ENCODE results near the gene SLC25A39. TPM values are rescaled to one million over a fixed set of nuclear protein-coding genes. Genes with fewer than 3 reads are reported as not detected.

Gene SLC25A39
- total and polyA plus RNA-seq, 8 donors, result 55.5 to 121 (median 91.8) TPM

DNA sequence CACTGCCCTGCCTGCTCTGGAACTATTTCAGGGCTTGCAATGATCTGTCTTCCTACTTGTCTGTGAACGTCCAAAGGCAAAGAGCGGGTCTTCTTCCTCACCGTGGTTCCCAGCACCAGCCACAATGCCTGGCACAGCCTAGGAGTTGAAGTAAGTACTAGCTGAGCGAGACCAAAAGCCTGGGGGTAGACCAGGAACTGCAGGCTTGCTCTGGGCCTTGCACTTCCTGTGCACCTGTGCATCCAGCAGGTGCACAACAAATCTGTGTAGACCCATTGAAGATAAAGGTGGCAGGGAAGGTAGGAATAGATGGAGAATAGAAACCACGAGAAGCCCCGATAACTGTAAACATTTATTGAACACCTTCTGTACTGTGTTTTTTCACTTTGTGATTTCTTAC lies 34.4 kb upstream of the SLC25A39 start:
- ATAC-seq (no peak), DNase-seq (no peak)
- Histone ChIP-seq H3K4me3 (no peak overlapping the region), H3K9me3 (no peaks in the 10 kb centered on the region), H3K27ac (no peak overlapping the region), H3K27me3 (peaks cover 0 to 45% of the 10 kb centered on the region in 2 donors), H3K36me3 (no peaks in the 10 kb centered on the region), H3K4me1 (peaks cover 4 to 19% of the 10 kb centered on the region in 2 donors)
- TF ChIP-seq CTCF (IDR thresholded peaks at IDR 0.05), result no peak
- intact Hi-C loops (cut with DNase I), result no loop called here

GRCh38 chr17:44358066-44358465 lies 33.4 kb upstream of the SLC25A39 start:
- Histone ChIP-seq H3K4me3 (no peak overlapping the region), H3K36me3 (peaks cover 0 to 5% of the 10 kb centered on the region in 2 donors), H3K4me1 (peaks cover 4 to 15% of the 10 kb centered on the region in 2 donors), H3K27ac (no peak overlapping the region), H3K27me3 (peaks cover 0 to 40% of the 10 kb centered on the region in 2 donors), H3K9me3 (no peaks in the 10 kb centered on the region)
- no peak for TF ChIP-seq CTCF (IDR thresholded peaks at IDR 0.05)
- DNase-seq, result peak in 1 of 4 donors; percentile 61
- no peak for ATAC-seq
- intact Hi-C loops (cut with DNase I), result no loop called here

- Histone ChIP-seq H3K4me3 (no peak overlapping the region), H3K4me1 (peaks cover 0 to 8% of the 10 kb centered on the region in 2 donors), H3K27ac (no peak overlapping the region), H3K27me3 (peaks cover 0 to 22% of the 10 kb centered on the region in 2 donors), H3K9me3 (no peaks in the 10 kb centered on the region), H3K36me3 (peaks cover 3 to 23% of the 10 kb centered on the region in 2 donors)
- intact Hi-C loops (cut with DNase I), result no loop called here
- ATAC-seq (no peak), DNase-seq (no peak)
- TF ChIP-seq CTCF (IDR thresholded peaks at IDR 0.05), result no peak
These were observed 31.6 kb upstream of the SLC25A39 start for GRCh38 chr17:44356241-44356640.

- DNase-seq, result peak in 1 of 4 donors; percentile 57
- H3K27ac ChIP-seq, result no peak overlapping the region
- H3K27me3 ChIP-seq, result peaks cover 0 to 16% of the 10 kb centered on the region in 2 donors
- TF ChIP-seq CTCF (IDR thresholded peaks at IDR 0.05), result no peak
- H3K36me3 ChIP-seq, result peaks cover 3 to 29% of the 10 kb centered on the region in 2 donors
- intact Hi-C loops (cut with DNase I), result no loop called here
- no peaks in the 10 kb centered on the region for H3K9me3 ChIP-seq
- no peak for ATAC-seq
- H3K4me3 ChIP-seq, result no peak overlapping the region
- peaks cover 0 to 8% of the 10 kb centered on the region in 2 donors for H3K4me1 ChIP-seq
These were observed 31.0 kb upstream of the SLC25A39 start for GRCh38 chr17:44355642-44356099.

- Histone ChIP-seq H3K9me3 (no peaks in the 10 kb centered on the region), H3K4me3 (no peak overlapping the region), H3K4me1 (peaks cover 0 to 11% of the 10 kb centered on the region in 2 donors), H3K36me3 (peaks cover 3 to 37% of the 10 kb centered on the region in 2 donors), H3K27me3 (peaks cover 0 to 14% of the 10 kb centered on the region in 2 donors), H3K27ac (no peak overlapping the region)
- peak in 1 of 4 donors; percentile 22 for DNase-seq
- TF ChIP-seq CTCF (IDR thresholded peaks at IDR 0.05), result peak in 1 of 2 donors; percentile 27
- ATAC-seq, result no peak
- intact Hi-C loops (cut with DNase I), result no loop called here
These were observed 30.2 kb upstream of the SLC25A39 start for GRCh38 chr17:44354582-44355561.

Data from left lung (tissue), 10 donors.